GM19395 (cell line): ENCODE data around the gene MEAF6.
A peak's percentile ranks its signal among the peaks of the same experiment; 100 is the strongest.
"Not testable (repeated sequence)": the region's sequence is repeated elsewhere in the genome, so short reads cannot be mapped to it uniquely, and the experiment has no call there.

Experiments used
- ATAC-seq: cut with Tn5 transposase; IDR thresholded peaks from one replicate; pipeline ENCODE4 v1.9.1; 2021; ENCODE audit warnings: mild to moderate bottlenecking, moderate library complexity; ENCODE audit not compliant: unreplicated experiment

Gene MEAF6

DNA sequence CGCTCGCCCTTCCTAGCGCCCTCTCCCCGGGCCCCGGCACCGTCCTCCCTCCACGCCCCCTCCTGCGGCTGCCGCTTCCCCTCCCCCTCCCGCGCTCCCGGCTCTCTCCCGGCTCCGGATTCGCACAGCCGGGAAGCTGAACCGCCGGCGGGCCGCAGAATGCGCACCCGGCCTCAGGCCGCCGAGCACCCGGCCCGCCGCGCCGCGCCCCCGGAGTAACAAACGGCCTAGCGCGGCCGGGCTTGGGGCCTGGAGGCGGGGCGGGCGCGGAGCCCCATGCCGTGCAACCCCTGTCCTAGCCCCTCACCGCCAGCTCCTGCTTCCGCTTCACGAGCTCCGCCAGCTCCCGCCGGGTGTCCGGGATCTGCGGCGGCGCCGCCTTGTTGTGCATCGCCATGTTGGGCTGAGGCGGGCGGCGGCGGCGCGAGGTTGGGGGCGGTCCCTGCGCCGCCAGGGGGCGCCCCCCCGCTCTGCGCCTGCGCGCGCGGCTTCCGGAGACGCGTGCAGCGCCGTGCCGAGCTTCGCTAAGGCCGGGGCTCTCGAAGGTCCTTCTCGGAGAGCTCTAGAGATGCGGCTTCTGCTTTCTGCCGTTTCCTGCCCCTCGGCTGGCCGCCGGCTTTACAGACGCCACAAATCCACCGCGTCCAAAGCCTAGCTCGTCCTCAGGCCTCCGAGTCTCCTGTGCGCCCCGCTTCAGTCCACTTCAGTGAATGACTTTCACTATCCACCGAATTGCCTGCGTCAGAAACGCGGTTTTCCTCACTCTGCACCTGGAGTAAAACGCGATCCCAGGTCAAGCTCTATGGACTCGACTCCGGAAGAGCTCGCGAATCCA lies at the start of gene MEAF6:
MEAF6 (minus strand) TSS at position 417 of the 835 bp plus-strand sequence; CDS start at position 397, 20 bp downstream.
- peak; percentile 82 for ATAC-seq

DNA sequence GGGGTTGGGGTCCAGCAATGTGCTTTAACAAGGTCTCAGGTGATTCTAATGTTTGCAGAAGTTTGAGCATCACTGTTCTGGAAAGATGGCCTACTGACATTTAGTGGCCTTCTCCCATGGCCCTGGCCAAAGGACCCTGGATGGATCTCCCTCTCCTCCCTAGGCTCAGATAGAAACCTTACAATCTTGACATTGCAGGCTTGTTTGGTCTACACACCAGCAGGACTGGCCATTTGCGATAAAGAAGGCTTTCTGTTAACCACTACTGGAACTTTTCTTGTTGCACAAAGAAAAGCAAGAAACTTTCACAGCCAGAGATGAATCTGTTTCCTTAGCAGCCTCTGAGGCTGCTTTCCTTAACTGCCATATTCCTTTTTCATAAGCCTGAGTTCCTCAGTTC lies 48.4 kb upstream of the MEAF6 start:
- ATAC-seq: no peak

DNA sequence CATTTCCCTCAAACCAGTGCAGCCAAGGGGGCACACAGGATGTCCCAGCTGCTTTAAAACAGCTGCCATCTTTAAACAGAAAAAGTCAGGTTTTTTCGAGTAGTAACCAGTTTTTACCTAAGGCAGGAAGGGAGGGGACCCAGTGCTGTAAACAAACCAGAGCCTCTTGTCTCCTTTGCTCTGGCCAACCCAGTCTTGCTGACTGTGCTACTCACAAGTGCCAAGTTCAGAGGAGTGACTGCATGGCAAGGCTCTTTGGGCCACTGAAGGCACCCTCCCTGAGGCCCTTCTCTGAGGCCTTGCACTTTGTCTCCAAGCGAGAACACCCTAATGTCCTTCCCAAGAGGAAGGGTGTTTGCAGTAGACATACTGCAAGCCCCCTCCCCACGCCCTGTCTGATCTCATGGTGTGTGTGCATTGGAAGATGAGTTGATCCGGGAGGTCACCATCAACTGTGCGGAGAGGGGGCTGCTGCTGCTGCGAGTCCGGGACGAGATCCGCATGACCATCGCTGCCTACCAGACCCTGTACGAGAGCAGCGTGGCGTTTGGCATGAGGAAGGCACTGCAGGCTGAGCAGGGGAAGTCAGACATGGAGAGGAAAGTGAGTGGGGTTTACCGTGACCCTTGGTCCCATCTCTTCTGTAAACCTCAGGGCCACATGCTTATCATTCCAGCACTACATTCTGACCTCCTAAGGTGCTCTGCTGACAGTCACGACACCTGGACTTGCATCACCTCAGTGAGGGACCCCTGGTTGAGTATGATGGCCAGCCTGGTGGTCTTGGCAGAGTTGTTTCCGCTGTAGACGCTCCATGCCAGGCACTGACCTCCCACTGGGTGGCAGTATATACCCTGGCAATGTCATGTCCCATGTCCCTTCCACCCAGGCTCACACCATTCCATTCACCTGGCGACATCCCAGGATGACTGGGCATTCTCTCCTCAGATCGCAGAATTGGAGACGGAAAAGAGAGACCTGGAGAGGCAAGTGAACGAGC lies 46.9 kb upstream of the MEAF6 start:
- no peak for ATAC-seq

DNA sequence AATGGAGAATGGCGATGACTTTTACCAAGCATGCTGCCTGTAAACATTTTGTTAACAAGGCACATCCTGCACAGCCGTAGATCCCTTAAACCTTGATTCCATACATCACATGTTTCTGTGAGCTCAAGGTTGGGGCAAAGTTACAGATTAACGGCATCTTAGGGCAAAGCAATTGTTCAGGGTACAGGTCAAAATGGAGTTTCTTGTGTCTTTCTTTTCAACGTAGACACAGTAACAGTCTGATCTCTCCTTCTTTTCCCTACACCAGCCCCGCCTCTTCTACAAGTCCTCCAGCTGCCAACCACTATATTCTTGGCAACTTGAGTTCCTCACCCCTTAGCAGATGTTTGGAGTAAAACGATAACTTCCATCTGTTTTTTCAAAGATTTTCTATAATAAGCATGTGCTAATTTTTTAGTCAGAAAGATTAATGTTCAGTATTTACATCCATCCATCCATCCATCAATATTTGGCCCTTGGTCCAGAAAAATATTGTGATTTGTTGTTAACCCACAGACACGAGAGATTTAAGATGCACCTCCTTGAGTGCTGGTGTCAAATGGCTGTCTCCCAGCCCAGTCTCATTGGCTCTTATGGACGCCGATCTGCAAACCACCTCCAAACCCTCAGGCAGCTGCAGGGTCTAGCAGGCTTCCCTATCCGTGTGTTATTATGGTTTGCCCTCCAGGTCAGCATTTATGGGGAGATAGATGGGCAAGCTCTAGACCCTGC lies 46.0 kb upstream of the MEAF6 start:
- no peak for ATAC-seq

DNA sequence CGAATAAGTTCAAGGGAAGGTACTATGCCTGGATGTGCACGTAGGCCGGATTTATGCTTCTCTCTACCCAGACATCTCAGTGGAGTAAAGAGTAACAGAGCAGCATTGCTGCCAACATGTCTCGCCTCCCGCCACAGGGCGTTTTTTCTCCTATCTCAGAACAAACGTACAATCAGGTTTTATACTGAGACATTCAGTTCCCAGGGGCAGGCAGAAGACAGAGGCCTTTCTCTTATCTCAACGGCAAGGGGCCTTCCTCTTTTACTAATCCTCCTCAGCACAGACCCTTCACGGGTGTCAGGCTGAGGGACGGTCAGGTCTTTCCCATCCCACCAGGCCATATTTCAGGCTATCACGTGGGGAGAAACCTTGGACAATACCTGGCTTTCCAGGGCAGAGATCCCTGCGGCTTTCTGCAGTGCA lies 45.4 kb upstream of the MEAF6 start:
- not testable (repeated sequence) for ATAC-seq

DNA sequence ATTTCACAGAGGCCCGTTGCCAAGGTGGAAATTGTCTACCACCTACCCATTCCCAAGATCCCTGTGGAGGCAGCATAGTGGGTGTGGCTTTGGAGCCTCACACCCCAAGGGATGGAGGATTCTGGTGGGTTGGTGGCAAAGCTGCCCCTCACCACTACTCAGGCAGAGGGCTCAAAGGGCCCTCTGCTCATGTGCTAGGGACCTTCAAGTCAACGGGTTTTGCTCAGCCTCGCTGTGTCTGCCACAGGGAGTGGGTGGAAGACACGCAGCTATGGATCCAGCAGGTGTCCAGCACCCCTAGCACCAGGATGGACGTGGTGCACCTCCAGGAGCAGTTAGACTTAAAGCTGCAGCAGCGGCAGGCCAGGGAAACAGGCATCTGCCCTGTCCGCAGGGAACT lies 44.5 kb upstream of the MEAF6 start:
- ATAC-seq: no peak

DNA sequence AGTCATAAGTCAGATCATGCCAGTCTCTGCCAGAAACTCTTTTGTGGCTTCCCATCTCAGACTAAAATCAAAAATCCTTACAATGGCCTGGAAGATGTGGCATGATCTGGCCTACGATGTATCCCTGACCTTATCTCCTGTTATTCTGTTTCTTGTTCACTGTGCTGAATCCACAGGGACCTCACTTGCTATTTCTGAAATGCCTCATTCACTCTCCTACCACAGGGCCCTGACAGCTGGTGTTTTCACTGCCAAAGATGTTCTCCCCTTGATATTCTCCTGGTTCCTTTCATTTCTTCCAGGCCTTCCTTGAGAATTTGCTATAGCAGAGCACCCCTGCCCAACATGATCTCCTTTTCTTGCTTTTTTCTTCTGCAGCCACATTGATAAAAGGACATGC lies 43.8 kb upstream of the MEAF6 start:
- no peak for ATAC-seq

DNA sequence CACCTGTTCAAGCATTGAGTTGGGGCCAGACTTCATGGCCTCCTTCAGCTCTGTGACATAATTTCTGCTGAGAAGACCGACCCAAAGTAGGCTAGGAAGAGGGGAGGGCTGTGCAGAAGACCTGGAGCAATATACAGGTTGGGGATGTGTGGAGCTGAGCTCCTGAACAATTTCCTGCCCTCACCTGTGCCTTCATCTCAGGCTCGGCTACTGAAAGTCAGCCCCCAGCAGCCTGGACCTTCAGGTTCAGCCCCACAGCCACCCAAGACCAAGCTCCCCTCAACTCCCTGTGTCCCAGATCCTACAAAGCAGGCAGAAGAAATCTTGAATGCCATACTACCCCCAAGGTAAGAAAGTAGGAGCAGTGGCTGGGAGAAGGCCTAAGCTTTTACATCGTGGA lies 42.8 kb upstream of the MEAF6 start:
- no peak for ATAC-seq

DNA sequence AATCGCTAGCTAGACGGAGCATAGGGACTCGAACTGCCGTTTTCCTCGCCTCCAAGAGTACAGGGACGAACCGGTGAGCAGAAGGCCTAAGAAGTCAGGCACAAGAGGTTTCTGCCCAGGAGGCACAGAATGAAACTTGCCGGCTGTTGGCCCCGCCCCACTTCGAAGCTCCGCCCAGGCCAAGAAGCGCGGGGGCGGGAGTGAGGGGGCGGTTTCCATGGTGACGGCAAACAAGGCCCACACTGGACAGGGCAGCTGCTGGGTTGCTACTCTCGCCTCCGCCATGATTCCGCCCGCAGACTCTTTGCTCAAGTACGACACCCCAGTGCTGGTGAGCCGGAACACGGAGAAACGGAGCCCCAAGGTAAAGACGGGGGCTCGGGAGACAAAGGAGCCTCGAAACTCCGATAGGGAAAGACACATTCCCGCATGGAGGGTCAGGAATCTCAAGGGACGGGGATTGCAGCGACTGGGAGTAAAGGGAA lies 42.2 kb upstream of the MEAF6 start, which contains the start of gene DNALI1:
DNALI1 (plus strand) TSS at position 229 of the 485 bp plus-strand sequence; CDS start at position 284, 55 bp downstream.
- no peak for ATAC-seq

DNA sequence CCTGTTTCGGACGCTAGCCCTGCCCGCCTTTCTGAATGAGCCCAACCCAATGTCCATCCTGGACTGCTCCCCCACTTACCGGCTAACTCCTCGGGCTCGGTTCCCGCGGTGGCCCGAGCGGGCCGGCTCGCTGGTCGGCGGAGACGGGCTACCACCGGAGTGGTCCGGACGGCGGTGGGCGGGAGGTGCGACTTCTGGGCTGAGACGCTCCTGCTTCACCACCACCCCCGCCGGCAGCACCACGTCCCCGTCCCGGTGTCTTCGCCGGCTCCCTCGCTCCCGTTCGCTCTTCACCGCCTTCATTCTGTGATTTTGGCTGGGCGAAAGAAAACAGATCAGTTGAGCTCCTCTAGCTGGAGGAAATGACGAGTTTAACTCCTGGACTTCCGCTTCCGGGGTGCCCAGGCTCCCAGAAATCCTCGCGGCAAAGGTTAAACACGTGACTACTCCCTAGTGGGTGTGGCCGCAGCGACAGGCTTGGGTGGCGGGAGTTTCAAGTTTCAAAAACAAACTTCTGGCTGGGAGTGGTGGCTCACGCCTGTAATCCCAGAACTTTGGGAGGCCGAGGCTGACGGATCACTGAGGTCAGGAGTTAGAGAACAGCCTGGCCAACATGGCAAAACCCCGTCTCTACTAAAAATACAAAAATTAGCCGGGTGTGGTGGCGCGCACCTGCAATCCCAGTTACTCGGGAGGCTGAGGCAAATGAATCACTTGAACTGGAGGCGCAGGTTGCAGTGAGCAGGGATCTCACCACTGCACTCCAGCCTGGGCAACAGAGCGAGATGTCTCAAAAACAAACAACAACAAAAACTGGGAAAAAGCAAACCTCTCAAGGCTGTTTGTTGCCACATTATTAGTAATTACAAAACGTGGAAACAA lies 39.6 kb upstream of the MEAF6 start, which contains the start of gene SNIP1:
SNIP1 (minus strand) TSS at position 367 of the 882 bp plus-strand sequence; CDS start at position 303, 64 bp downstream.
- peak; percentile 91 for ATAC-seq

DNA sequence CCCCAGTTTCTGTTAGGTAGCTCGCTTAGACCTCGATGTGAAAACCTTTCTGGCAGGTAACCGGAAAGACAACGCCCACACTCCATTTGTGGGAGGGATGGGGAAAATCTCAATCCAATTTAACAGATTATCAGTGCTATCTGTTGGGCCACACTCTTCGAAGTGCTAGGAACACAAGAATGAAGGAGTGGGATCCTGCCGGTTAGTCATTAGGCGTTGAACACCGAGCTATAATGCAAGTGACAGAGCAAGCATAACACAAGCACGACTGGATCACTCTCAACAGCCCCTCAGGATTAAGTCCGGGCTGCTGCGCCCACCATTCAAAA lies 39.0 kb upstream of the MEAF6 start:
- peak; percentile 25 for ATAC-seq

DNA sequence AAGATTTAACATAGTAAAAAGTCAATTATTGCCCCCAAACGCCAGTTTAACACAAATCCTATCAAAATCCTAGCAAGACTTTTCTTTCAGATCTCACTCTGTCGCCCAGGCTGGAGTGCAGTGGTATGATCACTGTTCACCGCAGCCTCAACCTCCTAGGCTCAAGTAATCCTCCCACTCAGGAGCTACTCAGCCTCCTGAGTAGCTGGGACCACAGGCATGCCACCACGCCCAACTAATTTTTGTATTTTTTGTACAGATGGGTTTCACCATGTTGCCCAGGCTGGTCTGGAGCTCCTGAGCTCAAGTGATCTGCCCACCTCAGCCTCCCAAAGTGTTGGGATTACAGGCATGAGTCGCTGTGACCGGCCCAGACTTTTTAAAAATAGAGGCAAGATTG lies 34.8 kb upstream of the MEAF6 start:
- no peak for ATAC-seq

DNA sequence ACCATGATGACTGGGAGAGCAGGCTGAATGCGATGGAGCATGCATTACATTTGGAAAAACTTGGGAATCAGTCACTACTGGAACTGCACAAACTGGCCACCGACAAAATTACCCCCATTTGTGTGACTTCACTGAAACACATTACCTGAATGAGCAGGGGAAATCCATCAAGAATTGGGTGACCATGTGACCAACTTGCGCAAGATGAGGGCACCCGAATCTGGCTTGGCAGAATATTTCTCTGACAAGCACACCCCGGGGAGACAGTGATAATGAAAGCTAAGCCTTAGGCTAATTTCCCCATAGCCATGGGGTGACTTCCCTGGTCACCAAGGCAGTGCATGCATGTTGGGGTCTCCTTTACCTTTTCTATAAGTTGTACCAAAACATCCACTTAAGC lies 30.5 kb upstream of the MEAF6 start:
- ATAC-seq: no peak

DNA sequence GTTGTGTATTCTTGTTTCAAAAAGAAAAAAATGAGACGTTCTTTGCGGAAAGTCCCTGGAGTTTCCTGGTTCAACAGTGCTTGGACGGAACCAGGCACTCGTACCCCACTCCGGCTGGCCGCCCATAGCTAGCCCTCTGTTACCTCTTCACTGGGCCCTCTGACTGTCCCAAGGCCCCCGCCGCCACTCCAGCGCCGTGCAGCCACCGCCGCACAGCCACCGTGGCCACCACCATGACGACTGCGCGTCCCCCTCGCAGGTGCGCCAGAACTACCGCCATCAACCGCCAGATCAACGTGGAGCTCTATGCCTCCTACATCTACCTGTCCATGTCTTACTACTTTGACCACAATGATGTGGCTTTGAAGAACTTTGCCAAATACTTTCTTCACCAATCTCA lies 30.0 kb upstream of the MEAF6 start:
- ATAC-seq: no peak

DNA sequence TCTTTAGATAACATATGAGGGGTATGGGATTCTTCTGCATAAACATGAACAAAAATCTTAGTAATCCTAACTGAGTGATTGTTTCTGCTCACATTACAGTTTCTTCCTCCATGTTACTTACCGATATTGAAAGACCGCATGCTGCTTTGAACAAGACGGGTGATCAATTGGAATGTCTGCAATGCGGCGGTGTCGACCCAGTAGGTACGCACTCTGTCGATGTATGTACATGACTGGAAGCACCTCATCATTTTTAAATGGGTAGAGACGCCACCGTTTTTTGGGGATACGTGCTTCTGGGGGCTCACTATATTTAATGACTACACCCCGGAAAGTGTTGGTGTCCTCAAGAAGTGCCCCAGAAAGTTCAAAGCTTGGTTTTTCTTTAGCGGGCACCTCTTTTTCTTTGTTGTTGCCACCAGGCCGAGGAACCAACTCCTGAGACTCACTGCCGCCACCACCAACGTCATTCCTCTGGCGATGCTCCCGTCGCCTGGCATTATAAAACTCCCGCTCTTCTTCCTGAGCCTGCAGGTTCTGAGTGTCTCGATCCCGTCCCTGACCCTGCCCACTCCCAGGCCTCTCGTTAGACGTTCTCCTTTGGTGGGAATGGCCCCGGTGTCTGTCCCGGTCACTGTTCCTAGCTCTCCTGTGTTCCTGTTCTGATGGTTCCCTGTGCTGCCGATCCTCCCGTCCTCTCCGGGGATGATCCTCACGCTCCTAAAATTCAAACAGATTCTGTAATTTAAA lies 25.6 kb upstream of the MEAF6 start:
- ATAC-seq: no peak

DNA sequence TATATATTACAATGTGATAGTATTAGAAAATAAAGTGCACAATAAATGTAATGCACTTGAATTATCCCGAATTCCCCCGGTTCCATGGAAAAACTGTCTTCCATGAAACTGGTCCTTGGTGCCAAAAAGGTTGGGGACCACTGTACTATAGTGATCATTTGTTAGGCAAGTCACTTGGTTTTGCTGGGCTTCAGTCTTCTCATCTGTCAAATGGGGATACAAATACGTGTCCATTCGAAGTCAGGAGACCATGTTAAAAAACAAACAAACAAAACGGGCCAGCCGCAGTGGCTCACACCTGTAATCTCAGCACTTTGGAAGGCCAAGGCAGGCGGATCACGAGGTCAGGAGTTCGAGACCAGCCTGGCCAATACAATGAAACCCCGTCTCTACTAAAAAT lies 24.6 kb upstream of the MEAF6 start:
- not testable (repeated sequence) for ATAC-seq

DNA sequence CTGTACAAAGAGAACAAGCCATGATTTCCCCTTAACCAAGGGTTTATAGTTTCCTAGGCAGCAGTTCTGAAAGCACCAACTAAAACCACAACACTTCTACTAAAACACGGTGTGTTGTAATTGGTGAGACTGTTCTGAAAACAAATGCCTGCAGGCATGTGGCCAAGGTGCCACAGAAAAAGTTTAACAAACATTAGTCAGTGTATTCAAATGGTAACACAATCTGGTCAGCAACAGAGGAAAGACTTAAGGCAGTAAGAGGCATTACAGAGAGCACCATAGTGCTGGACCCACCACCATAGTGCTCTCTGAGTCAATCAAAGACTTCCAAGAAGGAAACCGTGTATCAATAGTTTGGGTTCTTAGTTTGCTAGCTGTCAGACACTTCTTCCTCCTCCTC lies 22.8 kb upstream of the MEAF6 start:
- ATAC-seq: no peak

DNA sequence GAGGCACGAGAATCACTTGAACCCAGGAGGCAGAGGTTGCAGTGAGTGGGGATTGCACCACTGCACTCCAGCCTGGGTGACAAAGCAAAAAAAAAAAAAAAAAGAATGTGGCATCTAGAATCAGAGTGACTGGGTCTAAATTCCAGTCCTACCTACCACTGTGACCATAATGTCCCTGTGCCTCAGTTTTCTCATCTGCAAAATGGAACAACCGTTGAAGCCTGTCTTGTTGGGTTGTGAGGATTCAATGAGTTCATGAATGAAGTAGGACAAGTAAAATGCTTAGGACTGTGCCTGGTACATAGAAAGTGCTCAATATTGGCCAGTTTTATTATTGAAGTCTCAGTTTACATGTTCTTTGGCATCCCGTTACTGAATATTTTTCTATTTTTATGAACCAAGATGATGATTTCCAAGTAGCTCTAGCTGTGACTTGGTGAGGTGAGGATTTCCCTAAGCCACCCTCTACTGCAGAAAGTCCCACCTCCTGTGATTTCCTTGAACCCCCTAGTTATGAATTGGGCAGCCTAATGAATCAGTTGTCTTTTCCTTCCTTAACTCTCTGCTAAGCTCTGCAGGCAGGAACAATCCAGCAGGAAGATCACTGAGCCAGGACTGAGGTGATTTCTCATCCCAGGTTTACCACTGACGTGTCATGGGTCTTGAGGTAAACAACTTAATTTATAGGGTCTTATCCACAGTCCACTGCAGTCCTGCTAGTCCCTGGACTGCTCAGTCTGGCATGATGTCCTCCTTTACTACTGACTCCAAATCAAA lies 18.9 kb upstream of the MEAF6 start:
- ATAC-seq: no peak
